WI38 (cell line): ENCODE results near the gene BIRC2.

Source experiments
- H3K4me3 ChIP-seq: 2 replicates; pipeline ENCODE4 v1.5.1; 2011; ENCODE audit warnings: low read depth, mild to moderate bottlenecking, control low read depth, low read length
- CTCF ChIP-seq: IDR thresholded peaks from 2 replicates; pipeline ENCODE4 v1.5.1; 2012; ENCODE audit warnings: low read depth, mild to moderate bottlenecking, control low read depth, low read length

The BIRC2 gene

GRCh38 chr11:102306817-102307726 lies 39.9 kb upstream of the BIRC2 start:
- no peak for TF ChIP-seq CTCF

GRCh38 chr11:102307727-102308038 lies 39.3 kb upstream of the BIRC2 start:
- H3K4me3 ChIP-seq, result no peak overlapping the region
- no peak for TF ChIP-seq CTCF

More at GRCh38 chr11:102306817-102307726, 39.9 kb upstream of the BIRC2 start:
- no peak overlapping the region for H3K4me3 ChIP-seq

GRCh38 chr11:102309621-102310541 lies 37.1 kb upstream of the BIRC2 start:
- TF ChIP-seq CTCF, result no peak
- H3K4me3 ChIP-seq, result no peak overlapping the region

- peak overlapping the region; percentile 38 for H3K4me3 ChIP-seq
- no peak for TF ChIP-seq CTCF
These were observed 34.3 kb upstream of the BIRC2 start for GRCh38 chr11:102312667-102313066.

- peak overlapping the region; percentile 38 for H3K4me3 ChIP-seq
- no peak for TF ChIP-seq CTCF
These were observed 33.6 kb upstream of the BIRC2 start for GRCh38 chr11:102313238-102313940.

- TF ChIP-seq CTCF, result no peak
- no peak overlapping the region for H3K4me3 ChIP-seq
These were observed 32.2 kb upstream of the BIRC2 start for GRCh38 chr11:102314784-102315183.
